HL-60 (cell line): ENCODE results near the gene EXOC1L.

Experiments used
- DNase-seq, 2 experiments: peaks; one replicate each; pipeline ENCODE4 v3.0.0-alpha.2; 2010 to 2020; ENCODE audit warnings: low read depth in 1 of 2, low spot score in 1 of 2
- H3K27ac ChIP-seq: fragments of 250-450 bp; sonication (Bioruptor Pico); replicated peaks from 2 replicates; pipeline ENCODE4 v1.5.1; 2020; ENCODE audit warnings: mild to moderate bottlenecking, moderate library complexity
- H3K27me3 ChIP-seq: fragments of 250-450 bp; sonication (Bioruptor Pico); 2 replicates; pipeline ENCODE4 v1.5.1; 2021; ENCODE audit warnings: mild to moderate bottlenecking, moderate library complexity; ENCODE audit not compliant: insufficient read depth, poor library complexity, severe bottlenecking
- H3K4me3 ChIP-seq: replicated peaks from 2 replicates; pipeline ENCODE4 v1.5.1; 2011; ENCODE audit warnings: mild to moderate bottlenecking, control low read depth, low read length; ENCODE audit not compliant: insufficient read depth
- GABPA ChIP-seq: IDR thresholded peaks from 2 replicates; pipeline ENCODE4 v1.6.1; 2012; ENCODE audit warnings: low read depth
- POLR2AphosphoS5 ChIP-seq: IDR thresholded peaks from 2 replicates; pipeline ENCODE4 v1.6.1; 2012; ENCODE audit warnings: low read depth
- SPI1 ChIP-seq: IDR thresholded peaks from 2 replicates; pipeline ENCODE4 v1.6.1; 2012; ENCODE audit warnings: low read depth, mild to moderate bottlenecking, borderline replicate concordance
- TF ChIP-seq, protein P1 (sequence below): IDR thresholded peaks from one replicate; pipeline ENCODE4 v1.5.1; 2011; ENCODE audit warnings: low read length, control low read depth, inconsistent platforms; ENCODE audit not compliant: insufficient read depth
- TF ChIP-seq, protein P2 (sequence below): IDR thresholded peaks from 2 replicates; pipeline ENCODE4 v1.6.1; 2012; ENCODE audit warnings: low read depth; ENCODE audit not compliant: insufficient replicate concordance

The EXOC1L gene

GRCh38 chr4:55849724-55850123, 30.1 kb downstream of the EXOC1L start:
- Histone ChIP-seq H3K27me3 (no peaks in the 10 kb centered on the region), H3K27ac (no peak overlapping the region), H3K4me3 (no peak overlapping the region)
- no peak for TF ChIP-seq GABPA
- TF ChIP-seq, protein P1, sequence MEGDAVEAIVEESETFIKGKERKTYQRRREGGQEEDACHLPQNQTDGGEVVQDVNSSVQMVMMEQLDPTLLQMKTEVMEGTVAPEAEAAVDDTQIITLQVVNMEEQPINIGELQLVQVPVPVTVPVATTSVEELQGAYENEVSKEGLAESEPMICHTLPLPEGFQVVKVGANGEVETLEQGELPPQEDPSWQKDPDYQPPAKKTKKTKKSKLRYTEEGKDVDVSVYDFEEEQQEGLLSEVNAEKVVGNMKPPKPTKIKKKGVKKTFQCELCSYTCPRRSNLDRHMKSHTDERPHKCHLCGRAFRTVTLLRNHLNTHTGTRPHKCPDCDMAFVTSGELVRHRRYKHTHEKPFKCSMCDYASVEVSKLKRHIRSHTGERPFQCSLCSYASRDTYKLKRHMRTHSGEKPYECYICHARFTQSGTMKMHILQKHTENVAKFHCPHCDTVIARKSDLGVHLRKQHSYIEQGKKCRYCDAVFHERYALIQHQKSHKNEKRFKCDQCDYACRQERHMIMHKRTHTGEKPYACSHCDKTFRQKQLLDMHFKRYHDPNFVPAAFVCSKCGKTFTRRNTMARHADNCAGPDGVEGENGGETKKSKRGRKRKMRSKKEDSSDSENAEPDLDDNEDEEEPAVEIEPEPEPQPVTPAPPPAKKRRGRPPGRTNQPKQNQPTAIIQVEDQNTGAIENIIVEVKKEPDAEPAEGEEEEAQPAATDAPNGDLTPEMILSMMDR, result no peak
- no peak for TF ChIP-seq POLR2AphosphoS5
- TF ChIP-seq SPI1, result no peak
- TF ChIP-seq, protein P2, sequence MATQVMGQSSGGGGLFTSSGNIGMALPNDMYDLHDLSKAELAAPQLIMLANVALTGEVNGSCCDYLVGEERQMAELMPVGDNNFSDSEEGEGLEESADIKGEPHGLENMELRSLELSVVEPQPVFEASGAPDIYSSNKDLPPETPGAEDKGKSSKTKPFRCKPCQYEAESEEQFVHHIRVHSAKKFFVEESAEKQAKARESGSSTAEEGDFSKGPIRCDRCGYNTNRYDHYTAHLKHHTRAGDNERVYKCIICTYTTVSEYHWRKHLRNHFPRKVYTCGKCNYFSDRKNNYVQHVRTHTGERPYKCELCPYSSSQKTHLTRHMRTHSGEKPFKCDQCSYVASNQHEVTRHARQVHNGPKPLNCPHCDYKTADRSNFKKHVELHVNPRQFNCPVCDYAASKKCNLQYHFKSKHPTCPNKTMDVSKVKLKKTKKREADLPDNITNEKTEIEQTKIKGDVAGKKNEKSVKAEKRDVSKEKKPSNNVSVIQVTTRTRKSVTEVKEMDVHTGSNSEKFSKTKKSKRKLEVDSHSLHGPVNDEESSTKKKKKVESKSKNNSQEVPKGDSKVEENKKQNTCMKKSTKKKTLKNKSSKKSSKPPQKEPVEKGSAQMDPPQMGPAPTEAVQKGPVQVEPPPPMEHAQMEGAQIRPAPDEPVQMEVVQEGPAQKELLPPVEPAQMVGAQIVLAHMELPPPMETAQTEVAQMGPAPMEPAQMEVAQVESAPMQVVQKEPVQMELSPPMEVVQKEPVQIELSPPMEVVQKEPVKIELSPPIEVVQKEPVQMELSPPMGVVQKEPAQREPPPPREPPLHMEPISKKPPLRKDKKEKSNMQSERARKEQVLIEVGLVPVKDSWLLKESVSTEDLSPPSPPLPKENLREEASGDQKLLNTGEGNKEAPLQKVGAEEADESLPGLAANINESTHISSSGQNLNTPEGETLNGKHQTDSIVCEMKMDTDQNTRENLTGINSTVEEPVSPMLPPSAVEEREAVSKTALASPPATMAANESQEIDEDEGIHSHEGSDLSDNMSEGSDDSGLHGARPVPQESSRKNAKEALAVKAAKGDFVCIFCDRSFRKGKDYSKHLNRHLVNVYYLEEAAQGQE, result no peak
- no peak for DNase-seq

DNA sequence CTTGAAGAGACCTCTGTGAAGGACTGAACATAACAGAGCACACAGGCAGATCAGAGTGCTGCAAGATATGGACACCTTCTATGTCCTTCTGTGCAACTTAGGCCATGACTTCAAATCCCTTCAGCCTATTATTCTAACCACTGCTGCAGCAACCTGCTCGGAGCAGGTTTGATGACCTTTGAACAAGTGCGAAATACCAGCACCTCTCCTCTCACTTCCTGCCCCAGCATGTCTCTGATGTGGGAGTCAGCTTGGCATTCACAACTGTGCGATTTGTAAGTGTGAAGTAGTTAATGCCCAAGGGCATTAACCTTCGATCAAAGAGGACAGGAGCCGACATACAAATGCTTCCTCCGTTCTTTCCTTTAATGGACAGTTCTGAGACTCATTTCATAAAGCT, 32.3 kb downstream of the EXOC1L start:
- TF ChIP-seq, protein P2, result no peak
- TF ChIP-seq POLR2AphosphoS5, result no peak
- TF ChIP-seq SPI1, result no peak
- TF ChIP-seq, protein P1, result no peak
- TF ChIP-seq GABPA, result no peak
- no peak for DNase-seq
- Histone ChIP-seq H3K4me3 (no peak overlapping the region), H3K27me3 (no peaks in the 10 kb centered on the region), H3K27ac (no peak overlapping the region)

- Histone ChIP-seq H3K4me3 (peak within 1 kb of the TSS; percentile 95), H3K27ac (peak within 1 kb of the TSS; percentile 85), H3K27me3 (no peaks in the 10 kb centered on the region)
- peak; percentile 79 for TF ChIP-seq POLR2AphosphoS5
- TF ChIP-seq GABPA, result peak; percentile 89
- TF ChIP-seq SPI1, result peak; percentile 63; the same call in 1 of the 2 replicates
- TF ChIP-seq, protein P2, result no peak
- peak; percentile 85 to 98 for DNase-seq
Measured at GRCh38 chr4:55853484-55854046, 34.0 kb downstream of the EXOC1L start, which contains the start of gene EXOC1. Gene EXOC1, plus strand, starts transcription at chr4:55853648. Its CDS starts 4,676 bp downstream, at chr4:55858324.
